ENCODE measurements around the gene GPR68.

DNA sequence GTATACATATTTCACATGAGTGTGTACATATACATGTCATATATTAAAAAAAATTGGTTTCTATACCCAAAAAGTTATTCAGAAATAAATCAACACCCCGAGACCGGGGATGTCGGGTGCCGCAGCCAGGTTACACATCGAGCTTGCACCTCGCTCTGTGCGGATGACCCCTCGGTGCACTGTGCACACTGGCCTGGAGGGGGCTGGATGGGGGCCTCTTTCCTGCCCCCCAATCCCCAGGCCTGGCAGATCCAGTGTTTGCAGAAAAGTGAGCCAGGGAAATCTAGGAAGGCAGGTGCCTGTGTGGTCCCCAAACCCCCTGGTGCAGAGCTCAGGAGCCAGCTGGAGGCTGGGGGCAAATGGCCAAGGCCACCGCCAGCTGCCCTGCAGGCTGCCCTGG, 27.1 kb upstream of the GPR68 start:
- TF ChIP-seq POLR2A (IDR thresholded peaks at IDR 0.05), result no peak
- TF ChIP-seq, protein P1, sequence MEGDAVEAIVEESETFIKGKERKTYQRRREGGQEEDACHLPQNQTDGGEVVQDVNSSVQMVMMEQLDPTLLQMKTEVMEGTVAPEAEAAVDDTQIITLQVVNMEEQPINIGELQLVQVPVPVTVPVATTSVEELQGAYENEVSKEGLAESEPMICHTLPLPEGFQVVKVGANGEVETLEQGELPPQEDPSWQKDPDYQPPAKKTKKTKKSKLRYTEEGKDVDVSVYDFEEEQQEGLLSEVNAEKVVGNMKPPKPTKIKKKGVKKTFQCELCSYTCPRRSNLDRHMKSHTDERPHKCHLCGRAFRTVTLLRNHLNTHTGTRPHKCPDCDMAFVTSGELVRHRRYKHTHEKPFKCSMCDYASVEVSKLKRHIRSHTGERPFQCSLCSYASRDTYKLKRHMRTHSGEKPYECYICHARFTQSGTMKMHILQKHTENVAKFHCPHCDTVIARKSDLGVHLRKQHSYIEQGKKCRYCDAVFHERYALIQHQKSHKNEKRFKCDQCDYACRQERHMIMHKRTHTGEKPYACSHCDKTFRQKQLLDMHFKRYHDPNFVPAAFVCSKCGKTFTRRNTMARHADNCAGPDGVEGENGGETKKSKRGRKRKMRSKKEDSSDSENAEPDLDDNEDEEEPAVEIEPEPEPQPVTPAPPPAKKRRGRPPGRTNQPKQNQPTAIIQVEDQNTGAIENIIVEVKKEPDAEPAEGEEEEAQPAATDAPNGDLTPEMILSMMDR (IDR thresholded peaks at IDR 0.05), result no peak
